Endodermal cell (in vitro differentiated cells): ENCODE results near the gene SOHLH1. TPM values are rescaled to one million over a fixed set of nuclear protein-coding genes. Genes with fewer than 3 reads are reported as not detected.
A peak's percentile ranks its signal among the peaks of the same experiment; 100 is the strongest.

Experiments used
- DNase-seq: peaks from one replicate; pipeline ENCODE4 v3.0.0-alpha.2; 2017
- H3K27ac ChIP-seq: 2 replicates; pipeline ENCODE4 v1.5.1; 2013; ENCODE audit warnings: mild to moderate bottlenecking, low read depth, low read length, moderate library complexity
- H3K27me3 ChIP-seq: 2 replicates; pipeline ENCODE4 v1.6.1; 2013; ENCODE audit warnings: mild to moderate bottlenecking, low read length, moderate library complexity; ENCODE audit not compliant: insufficient read depth, control insufficient read depth, poor library complexity, severe bottlenecking
- H3K36me3 ChIP-seq: 2 replicates; pipeline ENCODE4 v1.7.0; 2013; ENCODE audit warnings: mild to moderate bottlenecking, low read length, moderate library complexity; ENCODE audit not compliant: control insufficient read depth, insufficient read depth
- H3K4me1 ChIP-seq: one replicate; pipeline ENCODE4 v1.7.0; 2013; ENCODE audit warnings: low read length; ENCODE audit not compliant: control insufficient read depth, insufficient read depth
- H3K4me3 ChIP-seq: 2 replicates; pipeline ENCODE4 v1.5.1; 2013; ENCODE audit warnings: mild to moderate bottlenecking, low read length, moderate library complexity
- H3K9ac ChIP-seq: 2 replicates; pipeline ENCODE4 v1.6.1; 2013; ENCODE audit warnings: mild to moderate bottlenecking, low read length, moderate library complexity; ENCODE audit not compliant: poor library complexity, severe bottlenecking; ENCODE audit errors: extremely low read depth
- H3K9me3 ChIP-seq: 2 replicates; pipeline ENCODE4 v1.6.1; 2013; ENCODE audit warnings: mild to moderate bottlenecking, low read length, moderate library complexity; ENCODE audit not compliant: control insufficient read depth
- H3K27ac Mint-ChIP-seq: 2 replicates; pipeline ENCODE4 v1.8.0; 2020; ENCODE audit warnings: mixed read lengths
- H3K27me3 Mint-ChIP-seq: 2 replicates; pipeline ENCODE4 v1.8.0; 2021; ENCODE audit warnings: mild to moderate bottlenecking, mixed read lengths; ENCODE audit not compliant: insufficient read depth
- H3K36me3 Mint-ChIP-seq: 2 replicates; pipeline ENCODE4 v1.8.0; 2020; ENCODE audit warnings: low read depth, mixed read lengths
- H3K4me1 Mint-ChIP-seq: 2 replicates; pipeline ENCODE4 v1.8.0; 2020; ENCODE audit warnings: mixed read lengths
- H3K4me3 Mint-ChIP-seq: 2 replicates; pipeline ENCODE4 v1.8.0; 2020; ENCODE audit warnings: mild to moderate bottlenecking, moderate library complexity, mixed read lengths
- H3K9me3 Mint-ChIP-seq: 2 replicates; pipeline ENCODE4 v1.8.0; 2020; ENCODE audit warnings: mild to moderate bottlenecking, mixed read lengths
- CTCF ChIP-seq: fragments of 200-600 bp; sonication (generic); conservative IDR thresholded peaks from 2 replicates; pipeline ENCODE4 v1.5.0; 2021; ENCODE audit warnings: antibody characterized with exemption, mild to moderate bottlenecking
- WGBS, 2 experiments: methylation state at CpG; one replicate each; pipeline versions ENCODE4 v1.1.5 to v1.1.7; 2013; ENCODE audit warnings: missing lambda C conversion rate in 2 of 2, mixed read lengths in 1 of 2; ENCODE audit not compliant: insufficient coverage in 1 of 2, insufficient read length in 1 of 2; 5-methylcytosine and 5-hydroxymethylcytosine counted together
- total RNA-seq, 2 donors: library from RNA; stranded (reverse); fragmentation: NEBNext Ultra II Directional in 1 of 2; extraction: Animal tissue kit (Norgen Biotek cat#: 25700) in 1 of 2; gene quantifications; 2 replicates in 1 of 2; 3 replicates in 1 of 2; pipeline ENCODE4 v1.2.1, GENCODE V29; 2021

Gene SOHLH1
- total RNA-seq, 2 donors from 2014 or later, result not detected

- Mint-ChIP-seq H3K4me1 (no peaks in the 10 kb centered on the region), H3K27me3 (peaks cover 6% of the 10 kb centered on the region), H3K36me3 (no peaks in the 10 kb centered on the region), H3K9me3 (no peaks in the 10 kb centered on the region), H3K27ac (no peak overlapping the region), H3K4me3 (no peak overlapping the region)
- 87 to 89% methylated on average over 7 to 24 of the region's 24 CpGs for WGBS, 2 experiments
- no peak overlapping the region for H3K9ac ChIP-seq
- H3K27me3 ChIP-seq, result peaks cover 12% of the 10 kb centered on the region
- DNase-seq, result peak; percentile 68
- H3K4me3 ChIP-seq, result no peak overlapping the region
- H3K4me1 ChIP-seq, result no peaks in the 10 kb centered on the region
- TF ChIP-seq CTCF, result peak; percentile 48
- H3K36me3 ChIP-seq, result no peaks in the 10 kb centered on the region
- no peak overlapping the region for H3K27ac ChIP-seq
- no peaks in the 10 kb centered on the region for H3K9me3 ChIP-seq
Observed at GRCh38 chr9:135741276-135742219, 42.3 kb upstream of the SOHLH1 start.

GRCh38 chr9:135739271-135740220 is 40.3 kb upstream of the SOHLH1 start:
- Mint-ChIP-seq H3K4me1 (no peaks in the 10 kb centered on the region), H3K9me3 (no peaks in the 10 kb centered on the region), H3K27ac (no peak overlapping the region), H3K27me3 (peaks cover 9% of the 10 kb centered on the region), H3K36me3 (no peaks in the 10 kb centered on the region), H3K4me3 (no peak overlapping the region)
- no peak for TF ChIP-seq CTCF
- Histone ChIP-seq H3K27me3 (peaks cover 21% of the 10 kb centered on the region), H3K9me3 (no peaks in the 10 kb centered on the region), H3K9ac (no peak overlapping the region), H3K27ac (no peak overlapping the region), H3K4me1 (no peaks in the 10 kb centered on the region), H3K4me3 (no peak overlapping the region), H3K36me3 (no peaks in the 10 kb centered on the region)
- 92% methylated on average over 17 to 28 of the region's 28 CpGs for WGBS, 2 experiments
- no peak for DNase-seq

GRCh38 chr9:135737840-135738521 is 38.7 kb upstream of the SOHLH1 start:
- no peak overlapping the region for H3K4me3 ChIP-seq
- H3K36me3 ChIP-seq, result no peaks in the 10 kb centered on the region
- no peak overlapping the region for H3K27ac Mint-ChIP-seq
- no peak overlapping the region for H3K9ac ChIP-seq
- H3K9me3 ChIP-seq, result no peaks in the 10 kb centered on the region
- no peak overlapping the region for H3K4me3 Mint-ChIP-seq
- DNase-seq, result no peak
- WGBS, 2 experiments, result 86 to 96% methylated on average over 13 to 16 of the region's 16 CpGs
- no peak overlapping the region for H3K27ac ChIP-seq
- TF ChIP-seq CTCF, result no peak
- peaks cover 21% of the 10 kb centered on the region for H3K27me3 ChIP-seq
- peaks cover 7% of the 10 kb centered on the region for H3K9me3 Mint-ChIP-seq
- no peaks in the 10 kb centered on the region for H3K4me1 Mint-ChIP-seq
- H3K27me3 Mint-ChIP-seq, result peaks cover 13% of the 10 kb centered on the region
- no peaks in the 10 kb centered on the region for H3K36me3 Mint-ChIP-seq
- H3K4me1 ChIP-seq, result no peaks in the 10 kb centered on the region
